Neural cell (in vitro differentiated cells): ENCODE data around the gene ASIC2. TPM values are rescaled to one million over a fixed set of nuclear protein-coding genes. Genes with fewer than 3 reads are reported as not detected.

Source experiments
- H2AFZ ChIP-seq: fragments of 200-600, 300-800 bp; sonication (generic), shearing (Covaris generic); 2 replicates; pipeline ENCODE4 v1.6.0; 2014; ENCODE audit warnings: low read depth, mild to moderate bottlenecking, antibody characterized with exemption, low read length, moderate library complexity
- H3F3A ChIP-seq: fragments of 200-600 bp; shearing (Covaris generic); 2 replicates; pipeline ENCODE4 v1.6.1; 2016; ENCODE audit warnings: mild to moderate bottlenecking, moderate library complexity, mixed read lengths, antibody characterized with exemption, low read length; ENCODE audit not compliant: insufficient read depth, poor library complexity, severe bottlenecking
- H3K27ac ChIP-seq: fragments of 200-600, 300-800 bp; sonication (generic), shearing (Covaris generic); 2 replicates; pipeline ENCODE4 v1.5.1; 2014; ENCODE audit warnings: mild to moderate bottlenecking, low read length, moderate library complexity
- H3K27me3 ChIP-seq: fragments of 300-800, 200-600 bp; sonication (generic), shearing (Covaris generic); 2 replicates; pipeline ENCODE4 v1.6.0; 2014; ENCODE audit warnings: mild to moderate bottlenecking, low read depth, low read length, moderate library complexity; ENCODE audit not compliant: insufficient read depth
- H3K36me3 ChIP-seq: fragments of 300-800, 200-600 bp; sonication (generic), shearing (Covaris generic); 2 replicates; pipeline ENCODE4 v1.5.1; 2014; ENCODE audit warnings: mild to moderate bottlenecking, antibody characterized with exemption, low read length, moderate library complexity; ENCODE audit not compliant: insufficient read depth
- H3K4me2 ChIP-seq: fragments of 300-800, 200-600 bp; sonication (generic), shearing (Covaris generic); 2 replicates; pipeline ENCODE4 v1.6.0; 2014; ENCODE audit warnings: mild to moderate bottlenecking, low read length
- H3K4me3 ChIP-seq: fragments of 300-800, 200-600 bp; sonication (generic), shearing (Covaris generic); 2 replicates; pipeline ENCODE4 v1.5.1; 2014; ENCODE audit warnings: mild to moderate bottlenecking, low read length, moderate library complexity
- H3K79me2 ChIP-seq: fragments of 200-600 bp; shearing (Covaris generic); replicated peaks from 2 replicates; pipeline ENCODE4 v1.6.0; 2014; ENCODE audit warnings: mild to moderate bottlenecking, low read length, moderate library complexity; ENCODE audit not compliant: insufficient read depth
- H3K9ac ChIP-seq: fragments of 300-800, 200-600 bp; sonication (generic), shearing (Covaris generic); 2 replicates; pipeline ENCODE4 v1.6.1; 2016; ENCODE audit warnings: mild to moderate bottlenecking, low read length, mixed read lengths
- H3K9me2 ChIP-seq: fragments of 200-600 bp; shearing (Covaris generic); 2 replicates; pipeline ENCODE4 v1.6.1; 2016; ENCODE audit warnings: mild to moderate bottlenecking, low read length, mixed read lengths; ENCODE audit not compliant: insufficient read depth
- H3K9me3 ChIP-seq: fragments of 200-600, 300-800 bp; sonication (generic), shearing (Covaris generic); 2 replicates; pipeline ENCODE4 v1.6.1; 2016; ENCODE audit warnings: mild to moderate bottlenecking, mixed run types, low read length, moderate library complexity, mixed read lengths
- H4K20me1 ChIP-seq: fragments of 200-600 bp; shearing (Covaris generic); 2 replicates; pipeline ENCODE4 v1.6.1; 2016; ENCODE audit warnings: mild to moderate bottlenecking, mixed run types; ENCODE audit not compliant: insufficient read depth
- EP300 ChIP-seq: fragments of 450-650 bp; conservative IDR thresholded peaks from 2 replicates; pipeline ENCODE4 v1.6.1; 2014; ENCODE audit warnings: antibody characterized with exemption, mild to moderate bottlenecking, moderate library complexity; ENCODE audit not compliant: poor library complexity, severe bottlenecking
- EZH2 ChIP-seq: fragments of 200-600, 300-800 bp; shearing (Covaris generic), sonication (generic); IDR thresholded peaks from 2 replicates; pipeline ENCODE4 v1.6.1; 2014; ENCODE audit warnings: antibody characterized with exemption, low read length, borderline replicate concordance, mild to moderate bottlenecking; ENCODE audit not compliant: insufficient read depth, poor library complexity, severe bottlenecking
- MXI1 ChIP-seq: fragments of 450-650 bp; conservative IDR thresholded peaks from 2 replicates; pipeline ENCODE4 v1.6.1; 2014; ENCODE audit warnings: antibody characterized with exemption, mild to moderate bottlenecking; ENCODE audit not compliant: poor library complexity, severe bottlenecking
- POLR2AphosphoS5 ChIP-seq: IDR thresholded peaks from 2 replicates; pipeline ENCODE4 v1.6.1; 2012
- RAD21 ChIP-seq: fragments of 450-650 bp; conservative IDR thresholded peaks from 2 replicates; pipeline ENCODE4 v1.6.1; 2014; ENCODE audit warnings: antibody characterized with exemption, mild to moderate bottlenecking, moderate library complexity
- SMC3 ChIP-seq: fragments of 450-650 bp; conservative IDR thresholded peaks from 2 replicates; pipeline ENCODE4 v1.6.1; 2014; ENCODE audit warnings: antibody characterized with exemption, mild to moderate bottlenecking, moderate library complexity; ENCODE audit not compliant: poor library complexity
- TAF1 ChIP-seq: IDR thresholded peaks from 2 replicates; pipeline ENCODE4 v1.6.1; 2012; ENCODE audit warnings: low read depth
- polyA plus RNA-seq: library from polyadenylated mRNA; depleted of rRNA; stranded (reverse); fragments of >200 nt; gene quantifications from 2 replicates; pipeline ENCODE4 v1.2.3, GENCODE V29; 2014
- TF ChIP-seq, protein P1 (sequence below): IDR thresholded peaks from 2 replicates; pipeline ENCODE4 v1.6.1; 2012; ENCODE audit warnings: borderline replicate concordance
- TF ChIP-seq, protein P2 (sequence below): fragments of 450-650 bp; IDR thresholded peaks from 2 replicates; pipeline ENCODE4 v1.5.1; 2014; ENCODE audit warnings: antibody characterized with exemption, mild to moderate bottlenecking, moderate library complexity; ENCODE audit not compliant: poor library complexity, severe bottlenecking

ASIC2 gene
- polyA plus RNA-seq, 1 donor from 2014 or later, result 2.4 TPM

DNA sequence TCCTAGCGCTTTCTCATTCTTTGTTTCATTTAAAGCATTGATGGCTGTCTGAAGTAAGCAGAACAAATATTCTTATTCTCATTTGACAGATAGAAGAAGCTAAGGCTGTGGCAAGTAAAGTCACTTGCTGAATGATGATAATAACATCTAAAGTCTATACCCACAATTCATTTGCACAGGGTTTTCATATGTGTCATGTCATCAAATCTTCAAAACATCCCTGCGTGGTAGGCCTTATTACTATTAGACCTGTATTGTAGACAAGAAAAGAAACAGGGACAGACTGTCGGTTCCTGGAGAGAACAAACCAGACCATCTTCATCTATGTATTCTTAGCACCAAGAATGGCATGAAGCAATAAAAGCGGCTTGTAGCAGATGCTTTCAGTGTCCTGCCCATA is 85.9 kb downstream of the ASIC2 start:
- TF ChIP-seq POLR2AphosphoS5 (peak; percentile 14), MXI1 (no peak), EP300 (peak; percentile 47), TAF1 (no peak)

DNA sequence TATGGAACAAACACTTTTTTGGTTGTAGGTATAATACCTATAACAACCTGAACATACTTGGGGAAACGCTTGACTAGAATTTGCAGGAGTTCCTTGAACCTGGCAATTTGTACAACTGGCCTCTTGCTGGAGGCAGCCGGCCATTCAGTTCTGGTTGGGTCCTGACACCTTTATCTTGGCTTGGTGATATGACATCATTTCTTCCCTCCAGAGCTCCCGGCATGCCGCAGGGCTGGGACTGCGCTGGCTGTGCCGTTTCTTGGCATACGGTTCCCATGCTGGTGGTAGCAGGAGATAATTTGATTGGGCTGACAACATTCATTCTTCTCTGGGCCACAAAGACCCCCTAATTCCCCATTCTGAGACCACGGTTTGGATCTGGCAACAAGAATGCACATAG is 87.5 kb downstream of the ASIC2 start:
- Histone ChIP-seq H3K27me3 (no peaks in the 10 kb centered on the region), H3K4me2 (no peak overlapping the region), H3K27ac (no peak overlapping the region), H3K79me2 (no peaks in the 10 kb centered on the region), H3F3A (no peaks in the 10 kb centered on the region), H3K4me3 (no peak overlapping the region), H4K20me1 (no peaks in the 10 kb centered on the region), H2AFZ (no peak overlapping the region), H3K9me2 (no peaks in the 10 kb centered on the region), H3K9me3 (no peaks in the 10 kb centered on the region), H3K36me3 (no peaks in the 10 kb centered on the region), H3K9ac (no peak overlapping the region)
- TF ChIP-seq EP300 (no peak), MXI1 (no peak), TAF1 (no peak), POLR2AphosphoS5 (no peak), EZH2 (no peak), RAD21 (no peak), SMC3 (no peak)
- TF ChIP-seq, protein P1, sequence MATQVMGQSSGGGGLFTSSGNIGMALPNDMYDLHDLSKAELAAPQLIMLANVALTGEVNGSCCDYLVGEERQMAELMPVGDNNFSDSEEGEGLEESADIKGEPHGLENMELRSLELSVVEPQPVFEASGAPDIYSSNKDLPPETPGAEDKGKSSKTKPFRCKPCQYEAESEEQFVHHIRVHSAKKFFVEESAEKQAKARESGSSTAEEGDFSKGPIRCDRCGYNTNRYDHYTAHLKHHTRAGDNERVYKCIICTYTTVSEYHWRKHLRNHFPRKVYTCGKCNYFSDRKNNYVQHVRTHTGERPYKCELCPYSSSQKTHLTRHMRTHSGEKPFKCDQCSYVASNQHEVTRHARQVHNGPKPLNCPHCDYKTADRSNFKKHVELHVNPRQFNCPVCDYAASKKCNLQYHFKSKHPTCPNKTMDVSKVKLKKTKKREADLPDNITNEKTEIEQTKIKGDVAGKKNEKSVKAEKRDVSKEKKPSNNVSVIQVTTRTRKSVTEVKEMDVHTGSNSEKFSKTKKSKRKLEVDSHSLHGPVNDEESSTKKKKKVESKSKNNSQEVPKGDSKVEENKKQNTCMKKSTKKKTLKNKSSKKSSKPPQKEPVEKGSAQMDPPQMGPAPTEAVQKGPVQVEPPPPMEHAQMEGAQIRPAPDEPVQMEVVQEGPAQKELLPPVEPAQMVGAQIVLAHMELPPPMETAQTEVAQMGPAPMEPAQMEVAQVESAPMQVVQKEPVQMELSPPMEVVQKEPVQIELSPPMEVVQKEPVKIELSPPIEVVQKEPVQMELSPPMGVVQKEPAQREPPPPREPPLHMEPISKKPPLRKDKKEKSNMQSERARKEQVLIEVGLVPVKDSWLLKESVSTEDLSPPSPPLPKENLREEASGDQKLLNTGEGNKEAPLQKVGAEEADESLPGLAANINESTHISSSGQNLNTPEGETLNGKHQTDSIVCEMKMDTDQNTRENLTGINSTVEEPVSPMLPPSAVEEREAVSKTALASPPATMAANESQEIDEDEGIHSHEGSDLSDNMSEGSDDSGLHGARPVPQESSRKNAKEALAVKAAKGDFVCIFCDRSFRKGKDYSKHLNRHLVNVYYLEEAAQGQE, result no peak
- TF ChIP-seq, protein P2, sequence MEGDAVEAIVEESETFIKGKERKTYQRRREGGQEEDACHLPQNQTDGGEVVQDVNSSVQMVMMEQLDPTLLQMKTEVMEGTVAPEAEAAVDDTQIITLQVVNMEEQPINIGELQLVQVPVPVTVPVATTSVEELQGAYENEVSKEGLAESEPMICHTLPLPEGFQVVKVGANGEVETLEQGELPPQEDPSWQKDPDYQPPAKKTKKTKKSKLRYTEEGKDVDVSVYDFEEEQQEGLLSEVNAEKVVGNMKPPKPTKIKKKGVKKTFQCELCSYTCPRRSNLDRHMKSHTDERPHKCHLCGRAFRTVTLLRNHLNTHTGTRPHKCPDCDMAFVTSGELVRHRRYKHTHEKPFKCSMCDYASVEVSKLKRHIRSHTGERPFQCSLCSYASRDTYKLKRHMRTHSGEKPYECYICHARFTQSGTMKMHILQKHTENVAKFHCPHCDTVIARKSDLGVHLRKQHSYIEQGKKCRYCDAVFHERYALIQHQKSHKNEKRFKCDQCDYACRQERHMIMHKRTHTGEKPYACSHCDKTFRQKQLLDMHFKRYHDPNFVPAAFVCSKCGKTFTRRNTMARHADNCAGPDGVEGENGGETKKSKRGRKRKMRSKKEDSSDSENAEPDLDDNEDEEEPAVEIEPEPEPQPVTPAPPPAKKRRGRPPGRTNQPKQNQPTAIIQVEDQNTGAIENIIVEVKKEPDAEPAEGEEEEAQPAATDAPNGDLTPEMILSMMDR, result no peak

More for the DNA sequence above, 85.9 kb downstream of the ASIC2 start:
- H3K9me3 ChIP-seq, result no peaks in the 10 kb centered on the region
- H3K4me2 ChIP-seq, result no peak overlapping the region
- H3K79me2 ChIP-seq, result no peaks in the 10 kb centered on the region
- no peaks in the 10 kb centered on the region for H3K27me3 ChIP-seq
- no peak overlapping the region for H3K27ac ChIP-seq
- H3K9me2 ChIP-seq, result no peaks in the 10 kb centered on the region
- no peak overlapping the region for H3K9ac ChIP-seq
- H3K36me3 ChIP-seq, result no peaks in the 10 kb centered on the region
- H3F3A ChIP-seq, result no peaks in the 10 kb centered on the region
- H3K4me3 ChIP-seq, result no peak overlapping the region
- no peak overlapping the region for H2AFZ ChIP-seq
- no peaks in the 10 kb centered on the region for H4K20me1 ChIP-seq

DNA sequence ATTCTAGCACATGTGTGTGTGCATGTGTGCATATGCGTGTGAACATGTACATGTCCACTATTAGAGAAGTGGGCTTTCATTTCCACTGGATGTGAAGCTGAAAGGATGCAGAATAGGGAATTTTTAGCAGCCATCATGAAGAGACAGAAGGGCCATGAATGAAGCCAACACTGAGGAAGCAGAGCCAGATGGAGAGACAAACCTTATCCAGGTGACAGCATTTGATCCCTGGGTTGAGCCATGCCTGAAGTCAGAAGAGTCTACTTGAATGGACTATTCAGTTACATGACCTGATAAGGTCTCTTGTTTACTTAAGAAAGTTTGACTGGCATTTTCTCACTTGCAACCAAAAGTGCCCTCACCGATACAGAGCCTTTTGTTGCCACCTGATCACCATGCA is 88.4 kb downstream of the ASIC2 start:
- H3K27me3 ChIP-seq, result no peaks in the 10 kb centered on the region
- H3K27ac ChIP-seq, result no peak overlapping the region
- no peak overlapping the region for H3K4me3 ChIP-seq
- H3K9ac ChIP-seq, result no peak overlapping the region
- no peak overlapping the region for H3K4me2 ChIP-seq
- H3K36me3 ChIP-seq, result no peaks in the 10 kb centered on the region
- no peaks in the 10 kb centered on the region for H3K9me2 ChIP-seq
- no peaks in the 10 kb centered on the region for H3F3A ChIP-seq
- H3K9me3 ChIP-seq, result no peaks in the 10 kb centered on the region
- no peak overlapping the region for H2AFZ ChIP-seq
- TF ChIP-seq MXI1 (no peak), POLR2AphosphoS5 (no peak), EZH2 (no peak), RAD21 (no peak), EP300 (no peak), TAF1 (no peak), SMC3 (no peak)
- TF ChIP-seq, protein P2, result no peak
- TF ChIP-seq, protein P1, result no peak
- no peaks in the 10 kb centered on the region for H3K79me2 ChIP-seq
- no peaks in the 10 kb centered on the region for H4K20me1 ChIP-seq
